Urinary bladder (tissue), 4 donors: ENCODE results near the gene CMPK2. TPM values are rescaled to one million over a fixed set of nuclear protein-coding genes. Genes with fewer than 3 reads are reported as not detected.

Experiments
- DNase-seq: peaks from one replicate; pipeline ENCODE4 v3.0.0-alpha.2; 2015; ENCODE audit errors: extremely low spot score
- H3K27ac ChIP-seq: one replicate; pipeline ENCODE4 v1.5.1; 2013; ENCODE audit warnings: low read depth, mild to moderate bottlenecking, moderate library complexity
- H3K36me3 ChIP-seq: one replicate; pipeline ENCODE4 v1.6.1; 2013; ENCODE audit warnings: mild to moderate bottlenecking, moderate library complexity; ENCODE audit not compliant: insufficient read depth
- H3K4me1 ChIP-seq: one replicate; pipeline ENCODE4 v1.6.1; 2013; ENCODE audit warnings: mild to moderate bottlenecking, moderate library complexity; ENCODE audit not compliant: insufficient read depth
- H3K4me3 ChIP-seq: one replicate; pipeline ENCODE4 v1.5.1; 2013; ENCODE audit warnings: low read depth, low read length
- WGBS: extraction: QIAGEN DNeasy Blood & Tissue Kit; methylation state at CpG from one replicate; pipeline ENCODE4 v1.1.7; 2013; 5-methylcytosine and 5-hydroxymethylcytosine counted together
- polyA plus RNA-seq: library from polyadenylated mRNA; stranded (reverse); fragments of 200-250 nt; gene quantifications from one replicate; pipeline ENCODE4 v1.2.3, GENCODE V29; 2013
- total RNA-seq: library from RNA; depleted of rRNA; stranded (reverse); fragments of >200 nt; gene quantifications from one replicate; pipeline ENCODE4 v1.2.3, GENCODE V29; 2014
- donor health status: healthy with polysubstance abuse.
- donor health status: healthy.

The CMPK2 gene
- total and polyA plus RNA-seq, 2 donors, result 3.6 to 8.9 TPM

DNA sequence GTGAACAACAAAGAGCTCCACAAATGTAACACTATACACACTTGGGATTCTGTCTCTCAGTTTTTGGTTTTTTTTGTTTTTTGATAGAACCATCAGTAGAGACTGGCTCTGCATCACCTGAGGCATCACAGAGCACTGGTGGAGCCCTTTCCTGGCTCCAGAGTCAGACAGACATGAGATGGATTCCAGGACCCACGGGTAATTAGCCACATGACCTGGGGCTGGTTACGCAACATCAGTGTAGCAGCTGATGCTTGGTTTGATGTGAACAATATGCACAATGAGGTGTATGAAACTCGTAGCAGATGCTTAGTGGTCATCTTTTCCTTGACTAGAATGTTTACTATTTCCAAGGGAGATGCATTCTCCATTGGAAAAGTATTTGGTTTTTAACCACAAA, 40.7 kb downstream of the CMPK2 start:
- no peaks in the 10 kb centered on the region for H3K4me1 ChIP-seq
- no peak overlapping the region for H3K4me3 ChIP-seq
- WGBS, result 65% methylated on average over 3 of the region's 3 CpGs
- no peaks in the 10 kb centered on the region for H3K36me3 ChIP-seq
- no peak overlapping the region for H3K27ac ChIP-seq
- DNase-seq, result no peak

DNA sequence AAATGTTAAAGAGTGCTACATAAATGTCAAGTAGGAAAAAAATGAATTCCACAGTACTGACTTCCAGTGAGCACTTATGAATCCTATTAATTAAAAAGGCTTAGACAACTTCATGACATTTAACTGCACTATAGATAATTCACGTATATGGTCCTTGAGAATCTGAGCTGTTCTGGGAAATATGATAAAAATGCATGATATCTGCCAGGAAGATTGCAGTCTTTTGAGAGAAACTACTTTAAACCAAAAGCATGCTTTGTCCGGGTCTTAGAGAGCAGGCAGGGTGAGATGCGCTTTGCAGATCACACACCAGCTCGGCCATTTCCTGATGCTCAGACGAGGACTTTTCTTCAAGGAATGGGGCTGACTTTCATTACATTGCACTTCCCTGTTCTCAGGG, 42.6 kb downstream of the CMPK2 start:
- Histone ChIP-seq H3K4me3 (no peak overlapping the region), H3K36me3 (no peaks in the 10 kb centered on the region), H3K4me1 (no peaks in the 10 kb centered on the region), H3K27ac (no peak overlapping the region)
- peak; percentile 17 for DNase-seq
- 23% methylated on average over 5 of the region's 5 CpGs for WGBS

DNA sequence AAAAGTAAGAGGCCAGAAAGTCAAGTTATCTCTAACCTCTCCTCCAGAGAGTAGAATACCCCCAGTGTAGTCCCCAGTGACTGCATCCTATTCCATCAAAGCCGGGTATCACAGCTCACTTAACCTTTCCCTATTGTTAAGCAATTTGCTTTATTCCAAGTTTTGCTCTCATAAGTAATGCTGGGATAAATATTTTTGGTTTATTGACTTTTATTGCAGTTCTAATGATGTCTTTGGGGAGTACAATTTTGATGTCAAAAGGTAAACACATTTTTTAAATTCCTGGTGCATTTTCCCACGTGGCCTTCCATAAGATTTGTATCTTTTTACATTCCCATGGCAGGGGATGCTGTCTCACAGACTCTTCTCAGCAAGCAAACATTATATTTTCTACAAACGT, 43.3 kb downstream of the CMPK2 start:
- H3K36me3 ChIP-seq, result no peaks in the 10 kb centered on the region
- no peak for DNase-seq
- WGBS, result 37% methylated on average over 3 of the region's 3 CpGs
- H3K27ac ChIP-seq, result no peak overlapping the region
- H3K4me3 ChIP-seq, result no peak overlapping the region
- H3K4me1 ChIP-seq, result no peaks in the 10 kb centered on the region

DNA sequence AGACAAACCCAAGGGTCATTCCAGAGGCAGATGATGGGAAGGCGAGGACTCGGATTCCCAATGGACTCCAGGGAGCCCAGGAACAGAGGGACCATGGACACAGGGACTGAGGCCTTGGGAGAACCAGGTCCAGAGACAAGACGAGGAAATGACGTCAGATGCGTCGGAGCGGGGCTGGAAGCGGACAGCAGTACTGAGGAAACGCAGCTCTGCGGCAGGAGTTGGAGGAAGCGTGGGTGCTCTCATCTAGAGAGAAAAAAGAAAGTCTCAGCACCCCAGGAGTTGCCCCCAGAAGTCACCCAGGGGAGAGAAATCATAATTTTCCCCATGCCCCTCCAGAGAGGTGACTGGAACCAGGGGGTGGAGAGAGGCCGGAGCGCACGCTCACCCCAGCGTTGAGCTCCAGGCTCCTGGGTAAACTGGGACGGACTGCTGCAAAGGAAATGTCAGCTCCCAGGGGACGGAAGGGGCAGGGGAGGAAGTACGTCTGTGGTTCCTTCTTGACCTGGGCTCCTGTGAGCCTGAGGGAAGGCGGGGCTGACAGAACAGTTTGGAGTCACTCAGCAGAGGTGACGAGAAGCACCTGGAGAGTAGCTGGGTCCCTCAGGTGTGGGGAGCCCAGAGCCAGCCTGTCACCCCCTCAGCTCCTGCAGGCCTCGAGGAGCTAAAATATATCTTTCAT, 44.7 kb downstream of the CMPK2 start:
- no peak overlapping the region for H3K4me3 ChIP-seq
- H3K27ac ChIP-seq, result no peak overlapping the region
- DNase-seq, result no peak
- WGBS, result 94% methylated on average over 21 of the region's 21 CpGs
- no peaks in the 10 kb centered on the region for H3K4me1 ChIP-seq
- H3K36me3 ChIP-seq, result no peaks in the 10 kb centered on the region

DNA sequence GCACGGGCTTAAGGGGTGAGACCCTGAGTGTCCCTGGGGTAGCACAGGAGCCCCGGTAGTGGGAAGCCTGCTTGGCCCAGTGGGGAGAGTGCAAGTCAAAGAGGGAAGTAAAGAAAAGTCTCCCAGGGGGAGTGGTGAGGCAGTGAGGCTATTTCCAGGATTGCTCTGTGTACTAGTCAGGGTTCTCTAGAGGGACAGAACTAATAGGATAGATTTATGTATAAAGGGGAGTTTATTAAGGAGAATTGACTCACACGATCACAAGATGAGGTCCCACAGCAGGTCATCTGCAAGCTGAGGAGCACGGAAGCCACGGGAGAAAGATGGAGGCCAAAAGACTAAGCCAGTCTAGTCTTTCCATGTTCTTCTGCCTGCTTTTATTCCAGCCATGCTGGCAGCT, 45.5 kb downstream of the CMPK2 start:
- Histone ChIP-seq H3K36me3 (no peaks in the 10 kb centered on the region), H3K27ac (no peak overlapping the region), H3K4me1 (no peaks in the 10 kb centered on the region), H3K4me3 (no peak overlapping the region)
- no peak for DNase-seq
- WGBS, result 91% methylated on average over 5 of the region's 5 CpGs

DNA sequence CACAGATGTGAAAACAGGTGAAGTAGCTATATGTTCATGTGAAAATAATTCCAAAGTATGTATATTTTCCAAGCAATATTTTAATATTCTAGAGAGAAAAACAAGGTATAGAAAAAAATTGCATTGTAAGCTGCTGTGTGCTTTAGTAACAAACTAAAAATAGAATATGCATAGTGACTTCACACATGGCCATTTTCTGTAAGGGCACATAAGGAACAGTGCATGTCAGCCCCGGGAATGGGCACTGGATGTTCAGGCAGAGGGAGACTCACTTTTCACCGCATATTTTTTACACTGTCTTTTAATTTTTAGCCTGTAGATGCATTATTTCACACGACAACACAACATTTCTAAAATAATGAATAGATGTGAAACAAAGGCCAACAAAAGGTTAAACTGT, 46.0 kb downstream of the CMPK2 start:
- Histone ChIP-seq H3K27ac (no peak overlapping the region), H3K4me3 (no peak overlapping the region), H3K4me1 (no peaks in the 10 kb centered on the region), H3K36me3 (no peaks in the 10 kb centered on the region)
- 88% methylated on average over 3 of the region's 3 CpGs for WGBS
- DNase-seq, result no peak

DNA sequence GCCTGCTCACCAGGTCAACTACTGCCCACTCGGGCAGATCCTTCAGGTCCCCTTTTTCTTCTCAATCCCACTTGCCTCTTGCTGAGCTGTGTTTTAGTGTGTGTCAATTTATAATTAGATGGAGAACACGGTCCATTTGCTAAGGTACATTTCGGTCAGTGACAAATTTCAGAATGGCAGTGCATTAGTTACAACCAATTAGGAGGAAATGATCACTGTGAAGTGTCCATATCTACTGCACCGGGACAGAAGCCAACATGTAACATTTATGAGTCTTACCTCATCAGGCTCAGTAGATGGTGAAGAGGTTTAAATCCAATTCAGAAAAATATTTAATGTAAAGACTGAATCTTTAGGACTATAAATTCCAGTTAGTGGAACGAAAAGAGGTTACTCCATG, 47.7 kb downstream of the CMPK2 start:
- DNase-seq, result no peak
- Histone ChIP-seq H3K36me3 (no peaks in the 10 kb centered on the region), H3K27ac (no peak overlapping the region), H3K4me3 (no peak overlapping the region), H3K4me1 (no peaks in the 10 kb centered on the region)
- 67% methylated on average over 5 of the region's 5 CpGs for WGBS

DNA sequence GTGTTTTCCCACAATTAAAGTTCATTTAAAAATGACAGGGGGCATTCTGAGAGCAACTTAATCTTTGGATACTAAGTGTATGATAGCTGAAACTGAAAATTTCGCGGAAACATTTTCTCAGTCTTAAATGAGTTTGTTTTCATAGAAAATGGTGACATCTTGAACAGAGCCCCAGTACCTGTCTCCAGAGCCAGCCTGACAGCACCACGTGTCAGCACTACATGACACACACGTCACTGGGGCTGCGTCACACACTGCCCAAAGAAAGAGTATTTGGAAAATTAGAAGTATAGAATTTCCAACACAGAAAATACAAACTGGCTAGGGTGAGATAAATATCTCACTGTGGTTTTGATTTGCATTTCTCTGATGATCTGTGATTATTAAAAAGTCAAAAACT, 50.8 kb downstream of the CMPK2 start:
- DNase-seq, result no peak
- Histone ChIP-seq H3K36me3 (no peaks in the 10 kb centered on the region), H3K4me3 (no peak overlapping the region), H3K27ac (no peak overlapping the region), H3K4me1 (no peaks in the 10 kb centered on the region)
- 91% methylated on average over 5 of the region's 5 CpGs for WGBS

DNA sequence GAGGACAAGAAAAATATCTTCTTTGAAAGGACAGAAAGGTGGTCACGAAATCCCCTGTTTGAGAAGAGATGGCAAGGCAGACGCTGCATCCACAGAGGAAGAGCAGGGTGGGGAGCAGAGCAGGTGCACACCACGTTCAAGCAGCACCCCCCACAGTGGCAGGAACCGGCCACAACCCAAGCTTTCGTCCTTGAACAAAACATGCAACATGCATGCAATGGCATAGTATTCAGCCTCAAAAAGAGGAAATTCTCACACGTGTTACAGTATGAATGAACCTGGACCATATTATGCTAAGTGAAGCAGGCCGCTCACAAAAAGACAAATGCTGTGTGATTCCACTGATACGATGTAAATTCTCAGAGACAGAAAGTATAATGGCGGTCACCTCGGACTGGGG, 51.4 kb downstream of the CMPK2 start:
- H3K4me3 ChIP-seq, result no peak overlapping the region
- WGBS, result 89% methylated on average over 10 of the region's 10 CpGs
- H3K4me1 ChIP-seq, result no peaks in the 10 kb centered on the region
- H3K27ac ChIP-seq, result no peak overlapping the region
- DNase-seq, result no peak
- H3K36me3 ChIP-seq, result no peaks in the 10 kb centered on the region

DNA sequence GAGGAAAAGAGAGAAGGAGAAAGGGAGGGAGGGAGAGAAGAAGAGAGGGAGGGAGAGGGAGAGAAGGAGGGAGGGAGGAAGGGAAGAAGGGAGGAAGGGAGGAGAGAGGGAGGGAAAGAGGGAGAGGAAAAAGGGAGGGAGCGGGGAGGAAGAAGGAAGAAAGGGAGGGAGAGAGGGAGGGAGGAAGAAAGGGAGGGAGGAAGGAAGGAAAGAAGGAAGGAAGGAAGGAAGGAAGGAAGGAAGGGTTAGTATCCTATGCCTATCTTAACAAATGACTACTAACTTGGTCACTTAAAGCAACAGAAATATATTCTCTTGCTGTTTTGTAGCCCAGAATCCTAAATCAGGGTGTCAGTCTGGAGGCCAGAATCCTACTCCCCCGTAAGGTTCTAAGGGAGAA, 52.1 kb downstream of the CMPK2 start:
- no peak overlapping the region for H3K27ac ChIP-seq
- no peaks in the 10 kb centered on the region for H3K36me3 ChIP-seq
- DNase-seq, result no peak
- WGBS, result 99% methylated on average over 2 of the region's 2 CpGs
- no peak overlapping the region for H3K4me3 ChIP-seq
- no peaks in the 10 kb centered on the region for H3K4me1 ChIP-seq

DNA sequence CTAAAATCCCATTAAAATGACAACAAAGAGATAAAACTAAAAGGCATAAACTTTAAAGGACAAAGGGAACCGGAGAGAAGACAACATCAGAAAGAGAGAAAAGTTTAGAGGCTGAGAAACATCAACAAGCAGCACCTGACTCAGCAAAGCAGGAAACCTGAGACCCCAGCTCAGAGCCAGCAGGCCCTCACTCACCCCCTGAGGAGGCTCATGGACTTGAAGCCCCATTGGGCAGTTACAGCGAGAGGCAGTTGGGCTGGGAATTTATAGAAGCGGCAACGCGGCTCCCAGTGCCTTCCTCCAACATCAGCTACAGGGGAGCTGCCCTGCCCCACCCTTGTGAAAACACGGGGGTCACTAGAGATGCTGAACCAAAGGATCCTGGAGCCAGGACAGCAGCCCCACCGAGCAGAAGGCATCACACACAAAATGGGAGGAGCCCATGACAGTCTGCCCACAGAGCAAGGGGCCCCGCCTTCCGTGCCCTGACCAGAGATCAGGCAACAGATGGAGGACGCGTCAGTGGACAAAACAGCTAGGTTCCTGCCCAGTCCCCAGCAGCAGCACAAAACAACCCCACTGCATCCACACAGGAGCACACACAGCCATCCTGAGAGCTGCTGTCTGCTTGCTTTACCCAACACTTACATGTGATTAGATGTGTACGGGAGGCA, 52.7 kb downstream of the CMPK2 start:
- WGBS, result 64% methylated on average over 12 of the region's 12 CpGs
- DNase-seq, result no peak
- Histone ChIP-seq H3K4me1 (no peaks in the 10 kb centered on the region), H3K27ac (no peak overlapping the region), H3K4me3 (no peak overlapping the region), H3K36me3 (no peaks in the 10 kb centered on the region)

DNA sequence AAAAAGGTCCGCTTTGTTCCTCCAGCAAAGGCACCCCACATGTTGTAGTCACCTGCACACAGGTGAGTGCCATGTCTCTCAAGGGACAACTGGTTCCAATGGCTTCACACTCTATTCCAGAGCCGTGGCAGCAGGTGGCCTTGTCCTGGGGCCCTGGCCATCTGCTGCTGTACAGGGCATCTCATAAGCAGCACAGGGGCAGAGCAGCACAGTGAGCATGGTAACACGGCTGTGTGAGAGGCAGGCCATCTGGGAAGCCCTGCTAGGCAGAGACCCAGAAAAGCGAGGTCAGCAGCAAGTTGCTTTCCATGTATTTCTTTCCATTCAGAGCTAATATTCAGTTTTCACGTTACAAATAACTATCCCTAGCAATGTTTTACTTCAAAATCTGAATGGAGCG, 54.7 kb downstream of the CMPK2 start:
- Histone ChIP-seq H3K36me3 (no peaks in the 10 kb centered on the region), H3K4me1 (no peaks in the 10 kb centered on the region), H3K4me3 (no peak overlapping the region), H3K27ac (no peak overlapping the region)
- DNase-seq, result no peak
- 85% methylated on average over 6 of the region's 6 CpGs for WGBS

DNA sequence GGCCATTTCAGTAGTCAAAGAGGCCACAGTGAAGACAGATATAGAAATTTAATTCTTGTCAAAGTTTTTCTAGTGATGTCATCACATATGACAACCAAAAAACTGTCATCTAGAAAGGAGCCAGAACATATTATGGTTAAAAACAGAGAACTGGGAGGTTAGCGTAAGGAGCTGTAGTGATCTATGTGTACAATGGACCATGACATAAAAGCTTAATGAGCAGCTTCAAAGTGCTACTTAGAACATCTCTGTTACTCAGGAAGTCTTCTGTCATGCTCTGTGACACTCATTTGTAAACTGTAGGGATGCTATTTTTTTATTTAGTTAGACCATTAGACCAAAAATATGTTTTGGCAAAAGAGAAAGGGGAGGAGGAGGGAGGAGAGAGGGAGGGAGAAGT, 57.3 kb downstream of the CMPK2 start:
- Histone ChIP-seq H3K27ac (no peak overlapping the region), H3K4me3 (no peak overlapping the region), H3K4me1 (no peaks in the 10 kb centered on the region), H3K36me3 (no peaks in the 10 kb centered on the region)
- DNase-seq, result no peak
- 93% methylated on average over 1 of the region's 1 CpG for WGBS

DNA sequence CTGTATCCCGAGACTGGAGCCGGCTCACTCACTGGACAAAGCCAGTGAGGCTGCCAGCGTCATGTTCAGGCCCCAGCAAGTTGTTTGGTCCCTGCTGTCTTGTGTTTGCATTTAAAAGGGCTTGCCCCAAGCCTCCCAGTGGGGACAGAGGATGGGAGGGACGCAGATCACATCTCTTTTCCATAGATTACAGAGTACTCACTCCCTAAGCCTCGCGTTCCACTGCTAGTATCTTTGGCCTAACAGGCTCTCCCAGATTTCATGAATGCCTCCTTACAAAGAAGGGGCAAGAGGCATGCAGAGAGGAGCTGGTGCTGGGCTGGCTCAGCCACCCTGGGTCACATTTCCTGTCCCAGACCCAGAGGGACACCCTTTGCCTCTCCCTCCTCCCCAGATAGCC, 59.1 kb downstream of the CMPK2 start:
- 49% methylated on average over 6 of the region's 6 CpGs for WGBS
- no peak for DNase-seq
- no peak overlapping the region for H3K27ac ChIP-seq
- no peaks in the 10 kb centered on the region for H3K36me3 ChIP-seq
- H3K4me1 ChIP-seq, result no peaks in the 10 kb centered on the region
- no peak overlapping the region for H3K4me3 ChIP-seq
